HT1080 (cell line): ENCODE results near the gene TRH. TPM values are rescaled to one million over a fixed set of nuclear protein-coding genes. Genes with fewer than 3 reads are reported as not detected.
"Not testable (repeated sequence)": the region's sequence is repeated elsewhere in the genome, so short reads cannot be mapped to it uniquely, and the experiment has no call there.

ENCODE experiments used
- DNase-seq: peaks from one replicate; pipeline ENCODE4 v3.0.0-alpha.2; 2015; ENCODE audit warnings: low read depth
- total RNA-seq: library from RNA; depleted of rRNA; stranded (reverse); fragments of >200 nt; shearing (Covaris generic); gene quantifications from 2 replicates; pipeline ENCODE4 v1.2.3, GENCODE V29; 2014

Gene TRH
- total RNA-seq, 1 experiment from 2014 or later, result not detected

- DNase-seq, result no peak
These were observed 11.9 kb upstream of the TRH start for GRCh38 chr3:129962600-129962999.

GRCh38 chr3:129965937-129966336, 8.6 kb upstream of the TRH start:
- no peak for DNase-seq

DNA sequence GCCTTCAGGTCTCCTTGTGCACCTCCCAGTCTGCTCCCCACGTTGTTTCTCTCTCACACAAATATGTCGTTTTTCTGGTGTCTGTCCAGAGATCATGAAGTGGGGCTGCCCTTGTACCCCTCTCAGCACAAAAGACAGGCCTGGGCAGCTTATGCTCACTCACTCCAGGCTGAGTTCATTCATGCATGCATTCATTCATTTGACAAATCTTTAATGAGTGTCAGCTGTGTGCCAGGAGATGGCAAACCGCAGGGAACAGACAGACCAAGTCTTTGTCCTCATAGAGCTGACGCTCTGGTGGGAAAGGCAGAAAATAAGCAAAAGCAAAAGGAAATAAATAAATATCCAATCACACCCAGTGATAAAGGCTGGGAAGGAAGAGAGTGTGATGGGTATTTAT, 7.6 kb upstream of the TRH start:
- DNase-seq, result no peak

- DNase-seq, result no peak
These were observed 6.8 kb upstream of the TRH start for GRCh38 chr3:129967761-129968160.

- DNase-seq, result no peak
These were observed 3.0 kb upstream of the TRH start for GRCh38 chr3:129971351-129972052.

GRCh38 chr3:129972301-129972700, 2.2 kb upstream of the TRH start:
- no peak for DNase-seq

- no peak for DNase-seq
These were observed 512 bp upstream of the TRH start for GRCh38 chr3:129973853-129974563.

DNA sequence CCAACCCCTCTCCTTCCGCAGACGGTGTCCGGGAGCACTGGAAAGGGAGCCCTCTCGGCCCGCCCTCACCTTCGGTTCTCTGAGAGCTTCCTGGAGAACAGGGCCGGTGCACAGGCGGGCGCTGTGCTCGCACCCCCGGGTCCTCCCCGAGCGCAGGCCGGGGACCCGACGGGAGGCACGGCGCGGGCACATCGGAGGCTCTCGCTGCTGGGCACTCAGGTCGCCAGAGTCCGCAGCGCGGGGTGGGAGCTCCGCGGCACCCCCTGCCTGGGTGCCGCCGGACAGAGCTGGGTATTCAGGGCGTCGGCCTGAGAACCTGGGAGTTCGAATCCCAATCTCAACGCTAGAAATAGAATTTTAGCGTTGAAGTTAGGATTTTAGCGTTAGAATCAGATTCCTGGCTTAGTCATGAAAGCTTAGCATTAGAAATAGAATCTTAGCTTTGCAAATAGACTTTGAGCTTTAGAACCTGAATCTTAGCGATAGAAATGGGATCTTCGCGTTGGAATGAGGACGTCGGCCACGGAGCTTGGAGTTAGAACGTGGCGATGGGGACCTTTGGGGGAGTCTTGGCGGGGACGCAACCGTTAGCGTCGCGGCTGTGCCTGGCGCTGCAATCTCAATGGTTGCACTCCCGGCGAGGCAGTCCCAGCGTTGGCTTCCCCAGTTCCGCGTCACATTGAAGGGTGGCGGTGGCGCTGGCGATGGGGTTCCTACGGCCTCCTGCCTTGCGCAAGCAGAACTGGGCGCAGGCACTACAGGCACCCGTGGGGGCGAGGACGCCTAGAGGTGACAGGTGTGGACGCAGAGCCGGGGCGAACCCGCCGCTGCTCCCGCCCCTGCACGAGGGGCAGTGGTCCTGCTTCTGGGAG, 549 bp downstream of the TRH start:
- no peak for DNase-seq

DNA sequence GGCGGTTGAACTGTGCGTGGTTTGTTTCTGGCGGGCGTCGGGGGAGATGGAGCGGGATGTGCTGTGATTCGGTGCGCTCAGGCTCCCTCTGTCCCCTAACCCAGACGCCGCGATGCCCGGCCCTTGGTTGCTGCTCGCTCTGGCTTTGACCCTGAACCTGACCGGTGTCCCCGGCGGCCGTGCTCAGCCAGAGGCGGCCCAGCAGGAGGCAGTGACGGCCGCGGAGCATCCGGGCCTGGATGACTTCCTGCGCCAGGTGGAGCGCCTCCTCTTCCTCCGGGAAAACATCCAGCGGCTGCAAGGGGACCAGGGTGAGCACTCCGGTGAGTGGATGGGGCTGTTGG, 1.2 kb downstream of the TRH start:
- DNase-seq, result no peak

- DNase-seq, result no peak
These were observed 1.8 kb downstream of the TRH start for GRCh38 chr3:129976286-129976685.

- no peak for DNase-seq
These were observed 3.6 kb downstream of the TRH start for GRCh38 chr3:129978123-129978522.

DNA sequence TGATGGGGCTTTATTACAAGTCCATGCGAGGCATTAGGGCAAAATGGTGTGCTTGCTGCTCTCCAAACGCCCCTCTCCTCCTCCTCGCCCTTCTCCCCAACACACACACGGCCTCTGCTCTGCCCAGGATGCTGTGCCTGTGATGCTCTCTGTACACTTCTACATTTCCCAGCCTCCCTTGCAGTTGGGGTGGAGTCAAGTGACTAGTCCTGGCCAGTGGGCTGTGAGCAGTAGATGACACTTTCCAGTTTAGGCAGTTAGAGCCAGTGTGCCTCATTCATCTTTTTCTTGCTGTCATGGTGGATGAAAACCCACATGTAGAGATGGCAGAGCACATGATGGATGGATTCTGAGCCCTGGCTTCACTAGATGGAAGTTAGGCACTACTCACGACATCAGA, 5.4 kb downstream of the TRH start:
- DNase-seq, result no peak

DNA sequence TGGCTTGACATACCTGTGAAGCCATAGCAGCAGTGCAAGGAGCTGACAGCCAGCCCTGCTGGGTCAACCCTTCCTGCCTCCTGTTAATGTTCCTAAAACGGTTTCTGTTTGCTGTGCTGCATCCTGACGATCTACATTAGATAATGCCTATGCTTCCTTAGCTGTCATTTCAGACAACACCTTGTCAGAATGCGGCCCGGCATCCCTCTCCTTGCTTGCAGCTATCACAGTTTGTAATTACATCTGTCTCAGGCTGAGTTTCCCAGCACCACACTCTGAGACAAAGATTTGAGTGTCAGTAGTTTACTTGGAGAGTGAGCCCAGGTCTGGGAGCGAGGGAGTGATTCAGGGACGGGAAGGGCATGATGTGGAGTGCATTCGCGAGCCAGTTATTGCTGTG, 9.0 kb downstream of the TRH start:
- no peak for DNase-seq

- no peak for DNase-seq
These were observed 9.6 kb downstream of the TRH start for GRCh38 chr3:129984125-129984524.

- DNase-seq, result no peak
These were observed 10.6 kb downstream of the TRH start for GRCh38 chr3:129985113-129985512.

GRCh38 chr3:129988429-129988828, 13.9 kb downstream of the TRH start:
- DNase-seq, result no peak

- no peak for DNase-seq
These were observed 14.9 kb downstream of the TRH start for GRCh38 chr3:129989414-129989813.

DNA sequence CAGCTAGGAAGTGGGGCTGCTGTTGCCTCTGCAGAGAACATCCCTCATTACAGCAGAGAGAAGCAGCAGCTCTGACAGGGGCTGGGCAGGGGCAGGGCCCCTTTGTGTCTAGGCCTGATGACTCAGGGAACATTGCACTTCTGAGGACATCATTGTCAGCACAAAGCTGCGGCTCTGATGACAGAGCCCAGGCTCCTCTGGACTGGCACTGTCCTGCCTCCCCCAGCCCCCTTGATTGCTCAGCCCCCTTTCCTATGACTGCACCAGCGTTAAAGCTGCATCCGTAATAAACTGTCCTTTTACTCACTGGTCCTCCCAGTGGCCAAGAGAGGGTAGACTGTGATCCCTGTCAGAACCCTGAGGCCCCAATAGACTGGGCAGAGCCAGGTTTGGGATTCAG, 18.3 kb downstream of the TRH start:
- no peak for DNase-seq

DNA sequence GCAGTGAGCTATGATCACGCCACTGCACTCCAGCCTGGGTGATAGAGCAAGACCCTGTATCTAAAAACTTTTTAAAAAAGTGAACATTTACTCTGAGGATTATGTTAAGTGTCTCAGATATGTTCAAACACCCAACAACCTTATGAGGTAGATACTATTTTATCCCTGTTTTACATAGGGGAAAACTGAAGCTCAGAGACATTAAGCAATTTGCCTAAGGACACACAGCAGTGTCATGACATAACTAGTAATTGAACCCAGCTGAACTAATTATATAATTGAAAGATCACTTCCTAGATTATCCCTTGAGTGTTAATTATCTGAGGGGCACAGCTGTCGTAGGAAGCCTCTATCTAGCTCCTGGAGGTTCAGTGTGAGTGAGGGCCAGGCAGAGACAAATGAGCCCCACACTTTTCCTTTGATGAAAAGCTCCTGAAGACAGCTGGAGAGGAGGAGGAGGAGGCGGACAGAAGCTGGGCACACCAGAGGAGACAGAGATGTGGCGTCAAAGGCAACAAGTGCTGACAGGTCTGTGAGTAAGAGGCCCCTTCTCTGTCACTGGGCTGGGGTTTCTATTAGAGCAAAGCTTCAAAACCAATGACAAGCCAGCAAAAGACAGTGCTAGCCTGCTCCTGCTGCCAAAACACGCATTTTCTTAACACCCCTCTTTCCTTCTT, 20.5 kb downstream of the TRH start:
- DNase-seq, result no peak

DNA sequence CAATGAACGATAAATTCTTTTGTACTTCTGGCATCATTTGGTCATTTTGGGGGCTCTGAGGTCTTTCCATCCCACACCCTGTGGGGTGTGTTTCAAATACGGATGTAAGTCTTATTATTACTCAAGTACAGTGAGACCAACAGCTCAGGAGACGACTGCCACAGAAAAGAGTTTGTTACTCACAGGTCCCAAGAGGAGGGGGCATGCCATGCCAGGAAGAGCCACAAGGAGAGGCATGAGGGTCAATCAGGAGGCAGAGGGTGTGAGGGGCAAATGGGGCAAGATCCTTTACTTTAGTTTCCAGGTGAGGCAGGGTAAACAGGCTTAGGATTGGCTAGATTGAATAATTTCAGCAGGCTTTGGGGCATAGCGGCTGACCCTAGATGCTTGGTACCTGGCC, 21.6 kb downstream of the TRH start:
- no peak for DNase-seq

- DNase-seq, result not testable (repeated sequence)
These were observed 24.7 kb downstream of the TRH start for GRCh38 chr3:129999176-129999575.
